Right lobe of liver (tissue), 4 donors: ENCODE measurements around the gene SLC10A4.

Source experiments
- POLR2A ChIP-seq: fragments of 450-650 bp; IDR thresholded peaks from one replicate; pipeline ENCODE4 v1.6.1; 2017; ENCODE audit warnings: antibody characterized with exemption, mild to moderate bottlenecking
- TF ChIP-seq, protein P1 (sequence below), 4 donors: fragments of 200-600 bp in 3 of 4; fragments of 450-650 bp in 1 of 4; IDR thresholded peaks; one replicate each; pipeline versions ENCODE4 v1.5.1 to v1.8.0; 2016 to 2022; ENCODE audit warnings: antibody characterized with exemption in 4 of 4, mild to moderate bottlenecking in 2 of 4
- donor health status: DM: no; HTN: no; CAD: no.
- donor health status: DM: no; HTN: no; CAD: no.
- donor health status: DM: no; HTN: yes; CAD: no.

DNA sequence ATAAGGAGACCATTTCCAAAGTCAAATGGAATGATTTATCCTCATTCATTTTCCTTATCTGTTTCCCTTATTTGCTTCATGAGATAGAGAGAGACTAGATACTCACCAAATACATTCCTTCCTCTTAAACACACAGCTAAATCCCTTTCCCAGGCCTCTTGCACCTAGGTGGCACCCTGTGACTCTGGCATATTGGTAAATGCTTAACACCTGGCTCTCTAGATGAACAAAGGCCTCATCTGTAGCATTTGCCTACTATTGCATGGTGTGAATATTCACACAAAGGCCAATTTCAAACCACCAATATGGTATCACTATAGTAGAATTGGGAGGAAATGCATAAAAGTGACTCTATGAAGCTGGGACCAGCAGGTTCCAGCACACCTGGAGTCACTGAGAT, 22.1 kb upstream of the SLC10A4 start:
- no peak for TF ChIP-seq POLR2A
- TF ChIP-seq, protein P1, sequence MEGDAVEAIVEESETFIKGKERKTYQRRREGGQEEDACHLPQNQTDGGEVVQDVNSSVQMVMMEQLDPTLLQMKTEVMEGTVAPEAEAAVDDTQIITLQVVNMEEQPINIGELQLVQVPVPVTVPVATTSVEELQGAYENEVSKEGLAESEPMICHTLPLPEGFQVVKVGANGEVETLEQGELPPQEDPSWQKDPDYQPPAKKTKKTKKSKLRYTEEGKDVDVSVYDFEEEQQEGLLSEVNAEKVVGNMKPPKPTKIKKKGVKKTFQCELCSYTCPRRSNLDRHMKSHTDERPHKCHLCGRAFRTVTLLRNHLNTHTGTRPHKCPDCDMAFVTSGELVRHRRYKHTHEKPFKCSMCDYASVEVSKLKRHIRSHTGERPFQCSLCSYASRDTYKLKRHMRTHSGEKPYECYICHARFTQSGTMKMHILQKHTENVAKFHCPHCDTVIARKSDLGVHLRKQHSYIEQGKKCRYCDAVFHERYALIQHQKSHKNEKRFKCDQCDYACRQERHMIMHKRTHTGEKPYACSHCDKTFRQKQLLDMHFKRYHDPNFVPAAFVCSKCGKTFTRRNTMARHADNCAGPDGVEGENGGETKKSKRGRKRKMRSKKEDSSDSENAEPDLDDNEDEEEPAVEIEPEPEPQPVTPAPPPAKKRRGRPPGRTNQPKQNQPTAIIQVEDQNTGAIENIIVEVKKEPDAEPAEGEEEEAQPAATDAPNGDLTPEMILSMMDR (IDR thresholded peaks at IDR 0.05), result no peak
